Measurements from ENCODE around the gene TCTA.

TCTA gene

GRCh38 chr3:49461443-49462171 is 49.4 kb downstream of the TCTA start:
- peak; percentile 30 for DNase-seq

GRCh38 chr3:49462222-49462621 is 50.0 kb downstream of the TCTA start:
- DNase-seq, result peak; percentile 53

GRCh38 chr3:49465270-49466034 is 53.2 kb downstream of the TCTA start:
- no peak for DNase-seq

Measured in fibroblast of skin of scalp (primary cell).